SK-N-SH treated with all-trans-retinoic acid at 6 μM for 48 hours (cell line): Measurements from ENCODE around the gene DPF3.

Experiments used
- CSDC2 ChIP-seq: fragments of 250-450 bp; sonication (Bioruptor Pico); IDR thresholded peaks from 2 replicates; pipeline ENCODE4 v1.5.0; 2020; ENCODE audit warnings: mild to moderate bottlenecking, moderate library complexity
- ZC3H10 ChIP-seq: fragments of 250-450 bp; sonication (Bioruptor Pico); IDR thresholded peaks from 2 replicates; pipeline ENCODE4 v1.5.1; 2021; ENCODE audit warnings: mild to moderate bottlenecking, moderate library complexity
- ZFP3 ChIP-seq: fragments of 250-450 bp; sonication (Bioruptor Pico); IDR thresholded peaks from 2 replicates; pipeline ENCODE4 v1.5.0; 2020; ENCODE audit warnings: mild to moderate bottlenecking, moderate library complexity
- ZFP30 ChIP-seq: fragments of 450-650 bp; formaldehyde crosslinking; IDR thresholded peaks from 2 replicates; pipeline ENCODE4 v1.5.0; 2022; ENCODE audit warnings: mild to moderate bottlenecking, moderate library complexity
- TF ChIP-seq, protein P1 (sequence below): fragments of 250-450 bp; sonication (Bioruptor Pico); IDR thresholded peaks from 2 replicates; pipeline ENCODE4 v1.5.1; 2020; ENCODE audit warnings: low read depth, mild to moderate bottlenecking, moderate library complexity
- TF ChIP-seq, protein P2 (sequence below): fragments of 250-450 bp; sonication (Bioruptor Pico); IDR thresholded peaks from 2 replicates; pipeline ENCODE4 v1.8.0; 2020; ENCODE audit warnings: mild to moderate bottlenecking, moderate library complexity, borderline replicate concordance

DNA sequence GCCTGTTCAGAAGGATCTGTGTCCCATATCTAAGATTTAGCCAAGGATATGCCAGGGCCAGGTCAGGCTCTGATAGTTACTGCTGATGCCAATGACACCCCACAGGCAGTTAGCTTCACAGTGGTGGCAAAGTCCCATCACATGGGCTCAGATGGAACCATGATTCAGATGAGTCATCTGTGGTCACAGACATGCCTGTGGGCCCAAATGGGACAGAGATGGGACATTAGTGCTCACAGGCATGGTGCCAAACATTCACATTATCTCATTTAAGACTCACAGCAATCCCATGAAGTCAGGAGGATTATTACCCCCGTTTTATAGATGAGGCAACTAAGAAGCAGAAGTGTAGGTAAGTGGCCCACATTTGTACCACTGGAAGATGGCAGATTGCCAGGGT is 207.8 kb downstream of the DPF3 start:
- no peak for TF ChIP-seq ZC3H10 (CRISPR knock-in tag)
- no peak for TF ChIP-seq ZFP30 (CRISPR knock-in tag)
- TF ChIP-seq, protein P1, sequence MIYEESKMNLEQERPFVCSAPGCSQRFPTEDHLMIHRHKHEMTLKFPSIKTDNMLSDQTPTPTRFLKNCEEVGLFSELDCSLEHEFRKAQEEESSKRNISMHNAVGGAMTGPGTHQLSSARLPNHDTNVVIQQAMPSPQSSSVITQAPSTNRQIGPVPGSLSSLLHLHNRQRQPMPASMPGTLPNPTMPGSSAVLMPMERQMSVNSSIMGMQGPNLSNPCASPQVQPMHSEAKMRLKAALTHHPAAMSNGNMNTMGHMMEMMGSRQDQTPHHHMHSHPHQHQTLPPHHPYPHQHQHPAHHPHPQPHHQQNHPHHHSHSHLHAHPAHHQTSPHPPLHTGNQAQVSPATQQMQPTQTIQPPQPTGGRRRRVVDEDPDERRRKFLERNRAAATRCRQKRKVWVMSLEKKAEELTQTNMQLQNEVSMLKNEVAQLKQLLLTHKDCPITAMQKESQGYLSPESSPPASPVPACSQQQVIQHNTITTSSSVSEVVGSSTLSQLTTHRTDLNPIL = no peak
- no peak for TF ChIP-seq CSDC2 (CRISPR knock-in tag)
- no peak for TF ChIP-seq ZFP3 (CRISPR knock-in tag)
- TF ChIP-seq, protein P2, sequence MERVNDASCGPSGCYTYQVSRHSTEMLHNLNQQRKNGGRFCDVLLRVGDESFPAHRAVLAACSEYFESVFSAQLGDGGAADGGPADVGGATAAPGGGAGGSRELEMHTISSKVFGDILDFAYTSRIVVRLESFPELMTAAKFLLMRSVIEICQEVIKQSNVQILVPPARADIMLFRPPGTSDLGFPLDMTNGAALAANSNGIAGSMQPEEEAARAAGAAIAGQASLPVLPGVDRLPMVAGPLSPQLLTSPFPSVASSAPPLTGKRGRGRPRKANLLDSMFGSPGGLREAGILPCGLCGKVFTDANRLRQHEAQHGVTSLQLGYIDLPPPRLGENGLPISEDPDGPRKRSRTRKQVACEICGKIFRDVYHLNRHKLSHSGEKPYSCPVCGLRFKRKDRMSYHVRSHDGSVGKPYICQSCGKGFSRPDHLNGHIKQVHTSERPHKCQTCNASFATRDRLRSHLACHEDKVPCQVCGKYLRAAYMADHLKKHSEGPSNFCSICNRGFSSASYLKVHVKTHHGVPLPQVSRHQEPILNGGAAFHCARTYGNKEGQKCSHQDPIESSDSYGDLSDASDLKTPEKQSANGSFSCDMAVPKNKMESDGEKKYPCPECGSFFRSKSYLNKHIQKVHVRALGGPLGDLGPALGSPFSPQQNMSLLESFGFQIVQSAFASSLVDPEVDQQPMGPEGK = no peak
